AML-193 (cell line): ENCODE measurements around the gene HMCN2.
"Not testable (repeated sequence)": the region's sequence is repeated elsewhere in the genome, so short reads cannot be mapped to it uniquely, and the experiment has no call there.

ENCODE experiments used
- DNase-seq, 2 experiments: peaks; one replicate each; lab custom pipeline; 2025; lab: John Stamatoyannopoulos, UW

The HMCN2 gene

GRCh38 chr9:130330202-130330862 is 64.8 kb downstream of the HMCN2 start:
- no peak for DNase-seq

- no peak for DNase-seq
These were observed 65.5 kb downstream of the HMCN2 start for GRCh38 chr9:130331061-130331460.

- DNase-seq: no peak
These were observed 66.0 kb downstream of the HMCN2 start for GRCh38 chr9:130331573-130331972.

GRCh38 chr9:130332384-130332926 is 66.9 kb downstream of the HMCN2 start:
- no peak for DNase-seq

- DNase-seq: no peak
These were observed 67.6 kb downstream of the HMCN2 start for GRCh38 chr9:130333041-130333711.

GRCh38 chr9:130333712-130334062 is 68.1 kb downstream of the HMCN2 start:
- no peak for DNase-seq

GRCh38 chr9:130334915-130335314 is 69.4 kb downstream of the HMCN2 start:
- no peak for DNase-seq

GRCh38 chr9:130336027-130336610 is 70.6 kb downstream of the HMCN2 start:
- DNase-seq: no peak

- no peak for DNase-seq
These were observed 71.3 kb downstream of the HMCN2 start for GRCh38 chr9:130336885-130337284.

- DNase-seq: no peak
These were observed 71.8 kb downstream of the HMCN2 start for GRCh38 chr9:130337318-130337717.

- no peak for DNase-seq
These were observed 72.3 kb downstream of the HMCN2 start for GRCh38 chr9:130337784-130338380.

- not testable (repeated sequence) for DNase-seq
These were observed 73.3 kb downstream of the HMCN2 start for GRCh38 chr9:130338891-130339290.

- no peak for DNase-seq
These were observed 73.7 kb downstream of the HMCN2 start for GRCh38 chr9:130339306-130339705.

GRCh38 chr9:130340011-130340410 is 74.5 kb downstream of the HMCN2 start:
- no peak for DNase-seq

GRCh38 chr9:130340557-130340956 is 75.0 kb downstream of the HMCN2 start:
- DNase-seq: not testable (repeated sequence)

- no peak for DNase-seq
These were observed 75.6 kb downstream of the HMCN2 start for GRCh38 chr9:130341128-130341527.

- DNase-seq: no peak
These were observed 76.5 kb downstream of the HMCN2 start for GRCh38 chr9:130341839-130342713.

- DNase-seq: no peak
These were observed 77.1 kb downstream of the HMCN2 start for GRCh38 chr9:130342714-130343085.

GRCh38 chr9:130343445-130343918 is 77.9 kb downstream of the HMCN2 start:
- DNase-seq: no peak

- DNase-seq: no peak
These were observed 78.8 kb downstream of the HMCN2 start for GRCh38 chr9:130344366-130344765.

- DNase-seq: no peak
These were observed 79.7 kb downstream of the HMCN2 start for GRCh38 chr9:130345009-130345896.
